ENCODE data around the gene CHI3L2. TPM values are rescaled to one million over a fixed set of nuclear protein-coding genes. Genes with fewer than 3 reads are reported as not detected.

The CHI3L2 gene
- total and polyA plus RNA-seq, 3 donors from 2014 or later, result 0.55 to 5.0 (median 4.3) TPM

DNA sequence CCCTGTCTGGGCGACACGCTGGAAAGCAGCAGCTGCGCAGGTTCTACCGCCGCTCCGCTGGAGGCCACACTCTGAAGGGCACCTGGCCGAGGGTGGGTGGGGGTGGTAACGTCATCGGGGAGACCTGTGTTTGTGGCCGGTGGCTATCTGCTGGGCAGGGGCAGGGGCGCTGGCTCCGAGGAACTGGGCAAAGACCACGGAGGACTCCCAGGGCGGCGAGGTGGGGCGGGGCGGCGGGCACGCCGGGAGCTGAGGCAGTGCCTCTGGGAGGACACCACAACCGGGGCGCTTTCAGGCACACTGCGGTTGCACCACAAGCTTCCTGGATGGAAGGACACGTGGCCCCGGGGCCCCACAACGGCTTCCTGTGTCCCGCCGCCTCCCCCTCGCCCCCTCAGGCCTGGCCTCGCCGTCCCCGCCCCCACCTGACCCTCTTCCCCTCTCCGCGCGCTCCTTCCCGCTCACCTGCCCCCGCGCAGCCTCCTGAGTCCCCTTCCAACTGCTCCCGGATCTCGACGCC lies 23.8 kb upstream of the CHI3L2 start:
- TF ChIP-seq, protein P1, sequence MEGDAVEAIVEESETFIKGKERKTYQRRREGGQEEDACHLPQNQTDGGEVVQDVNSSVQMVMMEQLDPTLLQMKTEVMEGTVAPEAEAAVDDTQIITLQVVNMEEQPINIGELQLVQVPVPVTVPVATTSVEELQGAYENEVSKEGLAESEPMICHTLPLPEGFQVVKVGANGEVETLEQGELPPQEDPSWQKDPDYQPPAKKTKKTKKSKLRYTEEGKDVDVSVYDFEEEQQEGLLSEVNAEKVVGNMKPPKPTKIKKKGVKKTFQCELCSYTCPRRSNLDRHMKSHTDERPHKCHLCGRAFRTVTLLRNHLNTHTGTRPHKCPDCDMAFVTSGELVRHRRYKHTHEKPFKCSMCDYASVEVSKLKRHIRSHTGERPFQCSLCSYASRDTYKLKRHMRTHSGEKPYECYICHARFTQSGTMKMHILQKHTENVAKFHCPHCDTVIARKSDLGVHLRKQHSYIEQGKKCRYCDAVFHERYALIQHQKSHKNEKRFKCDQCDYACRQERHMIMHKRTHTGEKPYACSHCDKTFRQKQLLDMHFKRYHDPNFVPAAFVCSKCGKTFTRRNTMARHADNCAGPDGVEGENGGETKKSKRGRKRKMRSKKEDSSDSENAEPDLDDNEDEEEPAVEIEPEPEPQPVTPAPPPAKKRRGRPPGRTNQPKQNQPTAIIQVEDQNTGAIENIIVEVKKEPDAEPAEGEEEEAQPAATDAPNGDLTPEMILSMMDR (IDR thresholded peaks at IDR 0.05), result no peak
- TF ChIP-seq POLR2A (IDR thresholded peaks at IDR 0.05), result no peak
- H3K9me3 ChIP-seq, result no peaks in the 10 kb centered on the region
- DNase-seq, result peak; percentile 71
- no peaks in the 10 kb centered on the region for H3K36me3 ChIP-seq (ENCODE audit: low read depth, missing control alignments)
- H3K27ac ChIP-seq, result peak overlapping the region; percentile 56 to 70
- intact Hi-C loops (cut with DNase I; ENCODE audit: low total_unique reads), result no loop called here
- H3K4me3 ChIP-seq, result peak overlapping the region; percentile 67 to 83
- peaks cover 8% of the 10 kb centered on the region for H3K4me1 ChIP-seq
- WGBS, 2 donors, result 21 to 27% methylated on average over 10 to 34 of the region's 41 CpGs
- H3K27me3 ChIP-seq, result no peaks in the 10 kb centered on the region

DNA sequence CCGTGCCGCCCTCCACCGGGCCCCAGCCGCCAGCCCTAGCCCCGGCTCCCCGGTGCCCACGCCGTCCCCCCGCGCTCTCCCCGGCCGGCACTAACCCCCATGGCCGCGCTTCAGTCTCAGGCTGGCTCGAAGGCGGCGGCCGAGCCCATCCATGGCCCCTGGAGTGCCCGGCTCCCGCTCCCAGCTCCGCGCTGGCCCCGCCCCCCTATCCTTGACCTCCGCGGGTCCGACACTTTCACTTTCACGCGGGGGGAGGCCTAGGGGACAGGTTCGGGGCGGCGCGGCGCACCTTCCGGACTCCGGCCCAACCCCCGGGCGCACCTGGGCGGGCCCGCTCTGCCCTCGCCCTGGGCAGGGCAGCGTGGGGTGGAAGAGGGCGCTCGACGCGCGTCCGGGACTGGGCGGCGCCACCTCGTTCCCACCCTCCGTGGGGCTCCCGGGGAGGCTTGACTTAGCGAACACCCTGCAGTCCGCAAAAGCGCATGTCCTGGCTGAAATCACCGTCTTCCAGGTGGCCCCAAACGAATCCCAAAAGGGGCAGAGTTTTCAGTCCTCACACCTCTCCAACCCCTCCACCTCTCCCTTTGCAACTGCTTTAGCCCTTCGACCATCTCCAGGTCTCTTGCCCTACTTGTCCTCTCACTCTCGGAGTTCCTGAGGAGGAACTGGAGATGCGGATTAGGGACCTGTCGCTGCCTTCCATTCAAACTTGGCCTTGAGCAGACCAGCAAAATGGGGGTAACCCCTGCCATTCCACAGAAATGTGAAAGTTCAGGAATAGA lies 23.1 kb upstream of the CHI3L2 start:
- peak overlapping the region; percentile 67 to 83 for H3K4me3 ChIP-seq
- no peaks in the 10 kb centered on the region for H3K9me3 ChIP-seq
- no peaks in the 10 kb centered on the region for H3K27me3 ChIP-seq
- intact Hi-C loops (cut with DNase I; ENCODE audit: low total_unique reads), result no loop called here
- TF ChIP-seq, protein P1 (IDR thresholded peaks at IDR 0.05), result no peak
- no peak for TF ChIP-seq POLR2A (IDR thresholded peaks at IDR 0.05)
- WGBS, 2 donors, result 6 to 18% methylated on average over 7 to 45 of the region's 61 CpGs
- H3K4me1 ChIP-seq, result peaks cover 8% of the 10 kb centered on the region
- H3K36me3 ChIP-seq (ENCODE audit: low read depth, missing control alignments), result no peaks in the 10 kb centered on the region
- DNase-seq, result peak; percentile 46
- peak overlapping the region; percentile 56 to 70 for H3K27ac ChIP-seq

DNA sequence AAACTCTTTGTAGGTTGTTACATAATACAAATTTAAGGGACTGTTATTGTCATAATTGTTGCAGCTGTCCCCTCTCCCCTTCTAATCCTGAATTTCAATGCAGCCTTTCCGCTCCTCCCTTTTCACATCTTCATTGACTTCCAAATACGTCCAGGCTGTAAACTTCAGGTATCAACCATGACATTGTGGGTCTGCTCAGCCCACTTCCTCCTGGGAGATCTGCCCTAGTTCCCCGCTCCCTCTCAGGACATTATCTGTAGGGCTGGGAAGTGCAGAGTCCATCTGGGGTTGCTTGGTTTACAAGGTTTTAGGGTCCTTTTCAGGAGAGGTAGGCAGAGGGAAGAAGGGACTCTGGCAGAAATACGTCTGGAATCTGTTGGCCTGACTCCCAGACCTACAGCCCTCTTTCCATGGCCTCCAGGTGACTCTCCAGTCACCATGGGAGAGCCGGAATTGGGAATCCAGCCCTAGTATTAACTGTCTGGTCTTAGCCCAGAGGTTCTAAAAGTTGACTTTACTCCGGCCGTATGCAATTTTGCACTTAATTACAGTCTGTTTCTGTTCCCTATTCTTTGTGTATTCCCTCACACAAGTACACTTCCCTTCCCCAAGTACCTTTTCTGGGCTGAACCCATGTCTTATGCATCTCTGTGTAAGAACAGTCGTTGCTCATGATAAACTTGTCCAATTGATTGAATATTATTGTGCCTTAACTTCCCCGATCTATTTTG lies 22.4 kb upstream of the CHI3L2 start:
- H3K27ac ChIP-seq, result no peak overlapping the region
- DNase-seq, result no peak
- no peaks in the 10 kb centered on the region for H3K36me3 ChIP-seq (ENCODE audit: low read depth, missing control alignments)
- no peak overlapping the region for H3K4me3 ChIP-seq
- WGBS, 2 donors, result 52 to 61% methylated on average over 9 of the region's 9 CpGs
- no peaks in the 10 kb centered on the region for H3K27me3 ChIP-seq
- no peak for TF ChIP-seq POLR2A (IDR thresholded peaks at IDR 0.05)
- TF ChIP-seq, protein P1 (IDR thresholded peaks at IDR 0.05), result no peak
- H3K4me1 ChIP-seq, result peaks cover 8% of the 10 kb centered on the region
- H3K9me3 ChIP-seq, result no peaks in the 10 kb centered on the region
- intact Hi-C loops (cut with DNase I; ENCODE audit: low total_unique reads), result no loop called here

DNA sequence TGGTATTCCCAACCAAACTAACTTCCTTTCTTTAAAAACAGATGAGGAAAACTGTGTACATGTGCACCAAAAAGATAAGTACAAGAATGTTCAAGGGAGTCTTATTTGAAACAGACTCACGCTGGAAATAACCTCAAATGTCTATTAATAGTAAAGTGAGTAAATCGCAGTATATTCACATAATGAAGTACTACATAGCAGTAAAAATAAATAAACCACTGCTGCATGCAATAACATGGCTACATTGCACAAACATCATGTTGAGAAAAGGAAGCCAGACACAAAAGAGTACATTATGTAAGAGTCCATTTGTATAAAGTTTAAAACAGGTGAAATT lies 21.8 kb upstream of the CHI3L2 start:
- no peaks in the 10 kb centered on the region for H3K27me3 ChIP-seq
- H3K27ac ChIP-seq, result no peak overlapping the region
- WGBS, 2 donors, result 61 to 68% methylated on average over 2 of the region's 2 CpGs

More for the DNA sequence above, 21.8 kb upstream of the CHI3L2 start:
- no peaks in the 10 kb centered on the region for H3K9me3 ChIP-seq
- intact Hi-C loops (cut with DNase I; ENCODE audit: low total_unique reads), result no loop called here
- DNase-seq, result no peak
- no peak overlapping the region for H3K4me3 ChIP-seq
- no peaks in the 10 kb centered on the region for H3K36me3 ChIP-seq (ENCODE audit: low read depth, missing control alignments)
- TF ChIP-seq, protein P1 (IDR thresholded peaks at IDR 0.05), result no peak
- TF ChIP-seq POLR2A (IDR thresholded peaks at IDR 0.05), result no peak
- H3K4me1 ChIP-seq, result peaks cover 8% of the 10 kb centered on the region
